ENCODE data around the gene CNOT11.

Gene CNOT11

DNA sequence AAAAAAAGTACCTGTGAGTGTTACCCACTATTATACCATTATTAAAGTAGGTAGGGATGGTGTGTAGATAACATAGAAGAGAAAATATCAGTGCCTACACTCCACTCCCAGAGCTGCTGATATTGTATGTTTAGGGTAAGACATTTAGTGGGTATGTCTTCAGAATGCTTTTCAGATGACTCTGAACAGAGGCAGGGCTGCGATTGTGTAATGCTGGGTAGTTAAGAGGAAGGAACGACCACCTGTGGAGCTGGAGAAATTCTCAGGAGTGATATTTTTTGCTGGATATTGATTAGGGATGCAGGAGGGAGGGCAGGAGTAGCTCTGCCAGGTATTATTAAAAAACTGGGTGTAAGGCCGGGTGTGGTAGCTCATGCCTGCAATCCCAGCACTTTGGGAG, 2.8 kb downstream of the CNOT11 start:
- Histone ChIP-seq H3K9me3 (ENCODE audit: low read length) (no peaks in the 10 kb centered on the region), H3K4me3 (ENCODE audit: low read depth, low read length, poor library complexity, severe bottlenecking) (no peak overlapping the region), H3K27ac (ENCODE audit: low read depth, low read length, poor library complexity, severe bottlenecking) (no peak overlapping the region), H3K36me3 (ENCODE audit: insufficient read depth, low read length) (peaks cover 24% of the 10 kb centered on the region), H3K79me2 (ENCODE audit: insufficient read depth, low read length) (peaks cover 20% of the 10 kb centered on the region), H3K9ac (ENCODE audit: low read length) (no peak overlapping the region), H4K20me1 (ENCODE audit: insufficient read depth, low read length) (no peaks in the 10 kb centered on the region), H3K4me2 (ENCODE audit: low read length) (no peak overlapping the region), H3F3A (ENCODE audit: insufficient read depth, low read length) (no peaks in the 10 kb centered on the region), H3K9me2 (ENCODE audit: low read depth, low read length) (no peaks in the 10 kb centered on the region), H2AFZ (ENCODE audit: low read length) (no peak overlapping the region), H3K27me3 (ENCODE audit: insufficient read depth, low read length) (no peaks in the 10 kb centered on the region), H3K4me1 (ENCODE audit: insufficient read depth, low read length, severe bottlenecking) (peaks cover 23% of the 10 kb centered on the region)
- no peak for TF ChIP-seq EZH2 (IDR thresholded peaks at IDR 0.05; ENCODE audit: borderline replicate concordance, low read length)
- TF ChIP-seq, protein P1, sequence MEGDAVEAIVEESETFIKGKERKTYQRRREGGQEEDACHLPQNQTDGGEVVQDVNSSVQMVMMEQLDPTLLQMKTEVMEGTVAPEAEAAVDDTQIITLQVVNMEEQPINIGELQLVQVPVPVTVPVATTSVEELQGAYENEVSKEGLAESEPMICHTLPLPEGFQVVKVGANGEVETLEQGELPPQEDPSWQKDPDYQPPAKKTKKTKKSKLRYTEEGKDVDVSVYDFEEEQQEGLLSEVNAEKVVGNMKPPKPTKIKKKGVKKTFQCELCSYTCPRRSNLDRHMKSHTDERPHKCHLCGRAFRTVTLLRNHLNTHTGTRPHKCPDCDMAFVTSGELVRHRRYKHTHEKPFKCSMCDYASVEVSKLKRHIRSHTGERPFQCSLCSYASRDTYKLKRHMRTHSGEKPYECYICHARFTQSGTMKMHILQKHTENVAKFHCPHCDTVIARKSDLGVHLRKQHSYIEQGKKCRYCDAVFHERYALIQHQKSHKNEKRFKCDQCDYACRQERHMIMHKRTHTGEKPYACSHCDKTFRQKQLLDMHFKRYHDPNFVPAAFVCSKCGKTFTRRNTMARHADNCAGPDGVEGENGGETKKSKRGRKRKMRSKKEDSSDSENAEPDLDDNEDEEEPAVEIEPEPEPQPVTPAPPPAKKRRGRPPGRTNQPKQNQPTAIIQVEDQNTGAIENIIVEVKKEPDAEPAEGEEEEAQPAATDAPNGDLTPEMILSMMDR (IDR thresholded peaks at IDR 0.05; ENCODE audit: low read length) = no peak

DNA sequence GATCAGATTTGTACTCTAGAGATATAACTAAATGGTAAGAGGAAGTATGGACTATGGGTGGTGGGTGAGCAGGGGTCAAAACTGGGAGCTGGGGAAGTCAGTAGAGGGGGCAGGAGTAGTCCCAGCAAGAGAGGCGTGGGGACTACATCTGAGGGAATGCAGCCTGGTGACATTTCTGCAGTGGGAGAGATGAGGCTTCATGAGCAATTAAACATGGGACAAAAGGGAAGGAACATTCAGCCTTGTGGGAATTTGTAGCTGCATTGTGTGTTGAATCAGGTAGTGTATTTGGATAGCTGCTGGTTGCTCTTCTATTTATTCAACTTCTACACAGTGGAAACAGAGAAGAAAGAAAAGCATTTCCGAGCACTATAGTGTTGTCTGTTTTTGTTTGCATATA, 3.6 kb downstream of the CNOT11 start:
- peaks cover 20% of the 10 kb centered on the region for H3K79me2 ChIP-seq (ENCODE audit: insufficient read depth, low read length)
- no peak overlapping the region for H2AFZ ChIP-seq (ENCODE audit: low read length)
- H3K9ac ChIP-seq (ENCODE audit: low read length) = no peak overlapping the region
- no peaks in the 10 kb centered on the region for H4K20me1 ChIP-seq (ENCODE audit: insufficient read depth, low read length)
- TF ChIP-seq, protein P1 (IDR thresholded peaks at IDR 0.05; ENCODE audit: low read length) = no peak
- TF ChIP-seq EZH2 (IDR thresholded peaks at IDR 0.05; ENCODE audit: borderline replicate concordance, low read length) = no peak
- no peaks in the 10 kb centered on the region for H3K27me3 ChIP-seq (ENCODE audit: insufficient read depth, low read length)
- no peaks in the 10 kb centered on the region for H3F3A ChIP-seq (ENCODE audit: insufficient read depth, low read length)
- peaks cover 32% of the 10 kb centered on the region for H3K36me3 ChIP-seq (ENCODE audit: insufficient read depth, low read length)
- H3K4me3 ChIP-seq (ENCODE audit: low read depth, low read length, poor library complexity, severe bottlenecking) = no peak overlapping the region
- H3K9me3 ChIP-seq (ENCODE audit: low read length) = no peaks in the 10 kb centered on the region
- no peak overlapping the region for H3K4me2 ChIP-seq (ENCODE audit: low read length)
- H3K4me1 ChIP-seq (ENCODE audit: insufficient read depth, low read length, severe bottlenecking) = peaks cover 21% of the 10 kb centered on the region
- H3K27ac ChIP-seq (ENCODE audit: low read depth, low read length, poor library complexity, severe bottlenecking) = no peak overlapping the region
- no peaks in the 10 kb centered on the region for H3K9me2 ChIP-seq (ENCODE audit: low read depth, low read length)

DNA sequence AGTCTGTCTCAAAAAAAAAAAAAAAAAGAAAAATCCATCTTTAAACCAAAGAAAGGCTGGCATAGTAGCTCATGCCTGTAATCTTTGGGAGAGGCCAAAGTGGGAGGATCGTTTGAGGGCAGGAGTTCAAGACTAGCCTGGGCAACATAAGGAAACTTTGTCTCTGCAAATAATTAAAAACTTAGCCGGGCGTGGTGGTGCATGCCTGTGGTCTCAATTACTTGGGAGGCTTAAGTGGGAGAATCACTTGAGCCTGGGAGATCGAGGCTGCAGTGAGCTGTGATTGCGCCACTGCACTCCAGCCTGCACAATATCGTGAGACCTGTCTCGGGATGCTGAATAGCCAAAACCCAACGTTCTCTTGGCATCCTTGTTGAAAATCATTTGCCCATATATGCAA, 6.1 kb downstream of the CNOT11 start:
- no peaks in the 10 kb centered on the region for H3K9me3 ChIP-seq (ENCODE audit: low read length)
- no peaks in the 10 kb centered on the region for H4K20me1 ChIP-seq (ENCODE audit: insufficient read depth, low read length)
- no peak for TF ChIP-seq EZH2 (IDR thresholded peaks at IDR 0.05; ENCODE audit: borderline replicate concordance, low read length)
- TF ChIP-seq, protein P1 (IDR thresholded peaks at IDR 0.05; ENCODE audit: low read length) = no peak
- peaks cover 54% of the 10 kb centered on the region for H3K36me3 ChIP-seq (ENCODE audit: insufficient read depth, low read length)
- H3K4me2 ChIP-seq (ENCODE audit: low read length) = no peak overlapping the region
- H3K27ac ChIP-seq (ENCODE audit: low read depth, low read length, poor library complexity, severe bottlenecking) = no peak overlapping the region
- H3K9me2 ChIP-seq (ENCODE audit: low read depth, low read length) = no peaks in the 10 kb centered on the region
- no peak overlapping the region for H2AFZ ChIP-seq (ENCODE audit: low read length)
- no peaks in the 10 kb centered on the region; the same call in 1 of the 2 replicates for H3F3A ChIP-seq (ENCODE audit: insufficient read depth, low read length)
- H3K27me3 ChIP-seq (ENCODE audit: insufficient read depth, low read length) = no peaks in the 10 kb centered on the region
- no peak overlapping the region for H3K4me3 ChIP-seq (ENCODE audit: low read depth, low read length, poor library complexity, severe bottlenecking)
- peaks cover 10% of the 10 kb centered on the region for H3K4me1 ChIP-seq (ENCODE audit: insufficient read depth, low read length, severe bottlenecking)
- no peak overlapping the region for H3K9ac ChIP-seq (ENCODE audit: low read length)
- H3K79me2 ChIP-seq (ENCODE audit: insufficient read depth, low read length) = peaks cover 14% of the 10 kb centered on the region
